HCT116 (cell line): ENCODE measurements around the gene C19orf38. TPM values are rescaled to one million over a fixed set of nuclear protein-coding genes. Genes with fewer than 3 reads are reported as not detected.

Experiments
- ATAC-seq: fragments of 200-7000 bp; cut with Tn5 transposase; 2 replicates; pipeline ENCODE4 v1.9.1; 2020; ENCODE audit warnings: mild to moderate bottlenecking, moderate library complexity
- BruUV-seq: library from RNA; stranded (reverse); fragments of 400-500 nt; replicated peaks from 2 replicates; lab custom pipeline; 2021; lab: Mats Ljungman, UMichigan
- CTCF ChIA-PET: fragments of 300-600 bp; sonication (Branson Sonifier 250); formaldehyde crosslinking; loops from one replicate; lab custom pipeline; 2021; ENCODE audit warnings: antibody characterized with exemption; lab: Charles Lee
- POLR2A ChIA-PET: fragments of 300-600, 350-600 bp; sonication (Branson Sonifier 250); formaldehyde crosslinking; loops from one replicate; lab custom pipeline; 2021; ENCODE audit warnings: antibody characterized with exemption; lab: Charles Lee
- RAD21 ChIA-PET, 2 experiments: fragments of 300-600 bp; sonication (Branson Sonifier 250); formaldehyde crosslinking; loops; one replicate each; lab custom pipeline; 2023; ENCODE audit warnings: low total read pairs in 2 of 2; ENCODE audit not compliant: uncharacterized antibody in 2 of 2, unreplicated experiment in 2 of 2, low non-redundant PET in 1 of 2; lab: Charles Lee
- DNase-seq: peaks from one replicate; pipeline ENCODE4 v3.0.0-alpha.2; 2010; ENCODE audit warnings: low read depth, low spot score
- H2AFZ ChIP-seq: fragments of 200-600 bp; shearing (Covaris generic), sonication (generic); 2 replicates; pipeline ENCODE4 v1.6.1; 2017; ENCODE audit warnings: low read depth, mixed run types, mixed read lengths, antibody characterized with exemption, low read length; ENCODE audit not compliant: poor library complexity, severe bottlenecking
- H3K27ac ChIP-seq: 2 replicates; pipeline ENCODE4 v1.5.1; 2012; ENCODE audit warnings: low read depth, low read length
- H3K27me3 ChIP-seq: fragments of 200-600 bp; sonication (generic); 2 replicates; pipeline ENCODE4 v1.6.1; 2016; ENCODE audit warnings: mixed run types, low read length, mixed read lengths; ENCODE audit not compliant: insufficient read depth
- H3K36me3 ChIP-seq, 2 experiments: fragments of 200-500 bp in 1 of 2; fragments of 200-600 bp in 1 of 2; sonication (Bioruptor generic) in 1 of 2; sonication (generic) in 1 of 2; 2 replicates each; pipeline versions ENCODE4 v1.5.1 to v1.6.1; 2014 to 2016; ENCODE audit warnings: low read length in 2 of 2, inconsistent platforms in 1 of 2, mixed read lengths in 1 of 2, mixed run types in 1 of 2; ENCODE audit not compliant: insufficient read depth in 2 of 2, control insufficient read depth in 1 of 2
- H3K4me1 ChIP-seq, 2 experiments: fragments of 200-600 bp in 1 of 2; sonication (generic) in 1 of 2; 2 replicates each; pipeline versions ENCODE4 v1.5.1 to v1.6.1; 2012 to 2017; ENCODE audit warnings: low read length in 2 of 2, inconsistent platforms in 1 of 2, mild to moderate bottlenecking in 1 of 2, mixed read lengths in 1 of 2, mixed run types in 1 of 2, moderate library complexity in 1 of 2; ENCODE audit not compliant: insufficient read depth in 2 of 2, control insufficient read depth in 1 of 2
- H3K4me2 ChIP-seq: fragments of 200-600 bp; sonication (generic); 2 replicates; pipeline ENCODE4 v1.6.1; 2017; ENCODE audit warnings: mixed run types, low read length, mixed read lengths
- H3K4me3 ChIP-seq, 2 experiments: fragments of 200-600 bp in 1 of 2; sonication (generic) in 1 of 2; replicated peaks in 1 of 2; 2 replicates each; pipeline ENCODE4 v1.5.1; 2011 to 2016; ENCODE audit warnings: low read length in 2 of 2, control low read depth in 1 of 2, low read depth in 1 of 2, mild to moderate bottlenecking in 1 of 2, mixed read lengths in 1 of 2, mixed run types in 1 of 2
- H3K79me2 ChIP-seq: fragments of 200-600 bp; sonication (generic); 2 replicates; pipeline ENCODE4 v1.6.1; 2017; ENCODE audit warnings: mild to moderate bottlenecking, mixed run types, low read length, moderate library complexity, mixed read lengths; ENCODE audit not compliant: insufficient read depth
- H3K9ac ChIP-seq: fragments of 200-600 bp; sonication (generic); 2 replicates; pipeline ENCODE4 v1.6.1; 2016; ENCODE audit warnings: low read length, mixed read lengths
- H3K9me2 ChIP-seq: fragments of 200-600 bp; sonication (generic), shearing (Covaris generic); 2 replicates; pipeline ENCODE4 v1.6.1; 2017; ENCODE audit warnings: mixed run types, mild to moderate bottlenecking, moderate library complexity; ENCODE audit not compliant: insufficient read depth
- H3K9me3 ChIP-seq, 2 experiments: fragments of 200-500 bp in 1 of 2; fragments of 200-600 bp in 1 of 2; sonication (Bioruptor generic) in 1 of 2; sonication (generic) in 1 of 2; 2 replicates each; pipeline ENCODE4 v1.6.1; 2014 to 2017; ENCODE audit warnings: low read length in 2 of 2, mixed read lengths in 2 of 2, inconsistent platforms in 1 of 2, low read depth in 1 of 2, mild to moderate bottlenecking in 1 of 2, mixed run types in 1 of 2, moderate library complexity in 1 of 2; ENCODE audit not compliant: control insufficient read depth in 1 of 2, insufficient read depth in 1 of 2
- H4K20me1 ChIP-seq: fragments of 200-600 bp; sonication (generic), shearing (Covaris generic); 2 replicates; pipeline ENCODE4 v1.6.1; 2017; ENCODE audit warnings: mixed run types, mild to moderate bottlenecking, moderate library complexity; ENCODE audit not compliant: insufficient read depth
- ATF3 ChIP-seq: IDR thresholded peaks from 2 replicates; pipeline ENCODE4 v1.6.1; 2012
- CBX3 ChIP-seq: IDR thresholded peaks from 2 replicates; pipeline ENCODE4 v1.6.1; 2012; ENCODE audit warnings: low read depth
- EZH2 ChIP-seq: fragments of 200-600 bp; sonication (generic); IDR thresholded peaks from 2 replicates; pipeline ENCODE4 v1.6.1; 2017; ENCODE audit warnings: antibody characterized with exemption, mixed run types
- FOSL1 ChIP-seq: IDR thresholded peaks from 2 replicates; pipeline ENCODE4 v1.6.1; 2012; ENCODE audit warnings: low read depth
- JUND ChIP-seq: IDR thresholded peaks from 2 replicates; pipeline ENCODE4 v1.6.1; 2012
- POLR2A ChIP-seq: IDR thresholded peaks from 2 replicates; pipeline ENCODE4 v1.7.0; 2011; ENCODE audit warnings: borderline replicate concordance; ENCODE audit not compliant: insufficient read depth, insufficient read length; ENCODE audit errors: extremely low read depth
- POLR2AphosphoS5 ChIP-seq: IDR thresholded peaks from 2 replicates; pipeline ENCODE4 v1.6.1; 2011; ENCODE audit warnings: mild to moderate bottlenecking, low read depth, low read length, moderate library complexity
- RAD21 ChIP-seq: IDR thresholded peaks from 2 replicates; pipeline ENCODE4 v1.6.1; 2012; ENCODE audit warnings: low read depth, mild to moderate bottlenecking
- SP1 ChIP-seq: IDR thresholded peaks from 2 replicates; pipeline ENCODE4 v1.6.1; 2012; ENCODE audit warnings: low read depth
- TCF7L2 ChIP-seq: IDR thresholded peaks from 2 replicates; pipeline ENCODE4 v1.7.0; 2011; ENCODE audit warnings: borderline replicate concordance, inconsistent platforms; ENCODE audit not compliant: insufficient read depth, insufficient read length; ENCODE audit errors: extremely low read depth
- YY1 ChIP-seq: IDR thresholded peaks from 2 replicates; pipeline ENCODE4 v1.6.1; 2011; ENCODE audit warnings: low read length, low read depth, moderate library complexity, mild to moderate bottlenecking; ENCODE audit not compliant: insufficient replicate concordance; ENCODE audit errors: extremely low read depth
- ZBTB33 ChIP-seq: IDR thresholded peaks from 2 replicates; pipeline ENCODE4 v1.6.1; 2011; ENCODE audit warnings: mild to moderate bottlenecking, low read length, moderate library complexity; ENCODE audit not compliant: insufficient replicate concordance; ENCODE audit errors: extremely low read depth
- ZFX ChIP-seq: fragments of 450-650 bp; IDR thresholded peaks from 2 replicates; pipeline ENCODE4 v1.6.1; 2017
- ZNF274 ChIP-seq: fragments of 200-500 bp; sonication (Bioruptor generic); IDR thresholded peaks from 2 replicates; pipeline ENCODE4 v1.6.1; 2014; ENCODE audit warnings: mild to moderate bottlenecking, low read depth, low read length, inconsistent platforms
- intact Hi-C: fragments of 100-400 bp; cut with micrococcal nuclease; formaldehyde crosslinking; loops from 2 replicates; pipeline ENCODE4 v1.10.0; 2022
- total RNA-seq: library from RNA; stranded (reverse); gene quantifications from one replicate; pipeline ENCODE4 v1.2.1, GENCODE V29; 2021; ENCODE audit not compliant: unreplicated experiment

Gene C19orf38
- total RNA-seq, 1 experiment from 2014 or later, result 0.74 TPM

GRCh38 chr19:10829967-10830366, 18.2 kb upstream of the C19orf38 start:
- no peaks in the 10 kb centered on the region for H3K79me2 ChIP-seq
- ChIA-PET RAD21 (no interaction called here), CTCF (interaction anchor here (1.7 to 1.9 kb wide), 2 partner anchors 35 to 113 kb away, joined by 4 to 10 read pairs; partner anchors contain the start of gene DNM2), POLR2A (no interaction called here)
- intact Hi-C loops, result no loop called here
- H3K9ac ChIP-seq, result no peak overlapping the region
- no peak overlapping the region for H3K27ac ChIP-seq
- no peak overlapping the region for H2AFZ ChIP-seq
- BruUV-seq, result no TSS peak
- H4K20me1 ChIP-seq, result no peaks in the 10 kb centered on the region
- H3K9me2 ChIP-seq, result no peaks in the 10 kb centered on the region
- no peak overlapping the region for H3K4me3 ChIP-seq
- H3K36me3 ChIP-seq, result peaks cover 9 to 19% of the 10 kb centered on the region in 2 experiments; a peak in 3 of 4 replicates
- no peak overlapping the region for H3K4me2 ChIP-seq
- H3K4me1 ChIP-seq, result peaks cover 2 to 4% of the 10 kb centered on the region in 2 experiments; a peak in 3 of 4 replicates
- H3K27me3 ChIP-seq, result no peaks in the 10 kb centered on the region
- no peaks in the 10 kb centered on the region for H3K9me3 ChIP-seq
- no peak for DNase-seq
- no peak for ATAC-seq
- TF ChIP-seq CBX3 (no peak), ZFX (no peak), RAD21 (no peak), SP1 (no peak)

GRCh38 chr19:10830370-10830769, 17.8 kb upstream of the C19orf38 start:
- no peak for TF ChIP-seq POLR2AphosphoS5
- no peak for TF ChIP-seq POLR2A
- no peak for TF ChIP-seq TCF7L2
- TF ChIP-seq ZBTB33, result no peak
- no peak for TF ChIP-seq FOSL1
- TF ChIP-seq ATF3, result no peak
- TF ChIP-seq EZH2, result no peak
- TF ChIP-seq JUND, result no peak
- TF ChIP-seq ZNF274, result no peak
- TF ChIP-seq YY1, result no peak
- no peak for TF ChIP-seq SP1

More at GRCh38 chr19:10830370-10830769, 17.8 kb upstream of the C19orf38 start:
- ChIA-PET CTCF (no interaction called here), POLR2A (no interaction called here), RAD21 (no interaction called here)
- Histone ChIP-seq H3K79me2 (no peaks in the 10 kb centered on the region), H3K4me2 (no peak overlapping the region), H3K4me1 (peaks cover 2 to 8% of the 10 kb centered on the region in 2 experiments; a peak in 3 of 4 replicates), H3K36me3 (peaks cover 9 to 17% of the 10 kb centered on the region in 2 experiments; a peak in 3 of 4 replicates), H3K27me3 (no peaks in the 10 kb centered on the region), H3K9me2 (no peaks in the 10 kb centered on the region), H3K9ac (no peak overlapping the region), H4K20me1 (no peaks in the 10 kb centered on the region), H3K27ac (no peak overlapping the region), H3K4me3 (no peak overlapping the region), H2AFZ (no peak overlapping the region), H3K9me3 (no peaks in the 10 kb centered on the region)
- DNase-seq (no peak), ATAC-seq (no peak)
- intact Hi-C loops, result no loop called here
- BruUV-seq, result no TSS peak
